NCI-H446 (cell line): ENCODE data around the gene MPHOSPH9.
"Not testable (repeated sequence)": the region's sequence is repeated elsewhere in the genome, so short reads cannot be mapped to it uniquely, and the experiment has no call there.

ENCODE experiments used
- DNase-seq, 2 experiments: peaks; one replicate each; lab custom pipeline; 2025; lab: John Stamatoyannopoulos, UW

MPHOSPH9 gene

DNA sequence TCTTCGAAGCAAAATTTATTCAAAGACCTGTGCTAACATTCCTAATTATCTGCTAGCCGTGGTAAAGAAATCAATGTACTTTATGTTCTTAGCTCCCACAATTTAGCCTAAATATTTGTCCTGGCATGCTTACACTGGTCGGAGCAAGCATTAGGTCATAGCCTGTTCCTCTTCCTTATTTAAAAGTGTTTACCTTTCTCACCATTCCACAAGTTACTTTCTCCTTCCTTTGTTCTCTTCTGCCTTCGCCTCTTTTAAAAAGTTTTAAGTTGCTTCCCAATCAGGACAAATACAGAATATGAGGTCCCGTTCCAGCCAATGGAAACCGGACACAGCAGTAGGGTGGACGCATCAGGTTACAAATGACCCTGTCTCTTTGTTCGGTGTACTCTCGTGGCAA, 27.1 kb upstream of the MPHOSPH9 start:
- DNase-seq, result no peak

DNA sequence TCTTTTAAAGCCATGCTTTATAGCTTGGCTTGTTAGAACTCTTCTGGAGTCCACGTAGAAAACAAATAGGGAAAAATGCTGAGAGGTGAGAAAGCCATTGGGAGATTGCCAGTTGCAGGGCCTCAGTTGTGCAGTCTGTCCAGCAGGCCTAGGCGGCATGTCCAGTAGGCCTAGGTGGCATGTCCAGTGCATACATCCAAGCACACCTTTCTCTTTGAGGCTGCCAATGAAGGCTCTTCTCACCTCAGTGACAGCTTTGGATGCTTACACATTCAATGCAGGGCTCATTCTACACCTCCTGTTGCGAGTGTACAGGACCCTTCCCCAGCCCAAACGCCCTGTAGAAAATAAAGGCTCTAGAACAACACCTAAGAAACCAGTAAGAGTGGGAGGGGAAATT, 25.7 kb upstream of the MPHOSPH9 start:
- DNase-seq, result no peak

DNA sequence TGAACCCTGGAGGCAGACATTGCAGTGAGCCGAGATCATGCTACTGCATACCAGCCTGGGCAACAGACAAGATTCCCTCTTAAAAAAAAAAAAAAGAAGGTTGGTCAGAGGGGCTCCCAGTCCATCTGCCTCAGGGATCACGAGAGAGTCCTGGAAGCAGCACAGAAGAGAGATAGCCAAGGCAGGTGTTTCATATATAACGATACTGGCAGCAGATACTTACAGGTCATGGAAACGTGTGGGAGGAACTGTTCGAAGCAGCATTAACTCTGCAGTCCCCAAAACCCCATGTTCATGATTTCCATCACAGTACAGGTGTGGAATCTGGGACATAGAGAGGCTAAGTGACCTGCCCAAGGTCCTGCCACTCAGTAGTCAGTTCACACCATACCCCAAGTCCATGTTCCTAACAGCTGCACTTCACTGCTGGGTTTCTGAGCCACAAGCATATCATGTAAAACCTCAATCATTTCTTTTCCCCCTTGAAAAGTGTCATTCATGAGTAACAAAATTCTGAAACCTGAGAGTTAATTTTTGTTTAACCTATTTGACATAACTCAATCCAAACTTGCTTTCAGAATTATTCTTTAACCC, 22.0 kb upstream of the MPHOSPH9 start:
- DNase-seq, result no peak

DNA sequence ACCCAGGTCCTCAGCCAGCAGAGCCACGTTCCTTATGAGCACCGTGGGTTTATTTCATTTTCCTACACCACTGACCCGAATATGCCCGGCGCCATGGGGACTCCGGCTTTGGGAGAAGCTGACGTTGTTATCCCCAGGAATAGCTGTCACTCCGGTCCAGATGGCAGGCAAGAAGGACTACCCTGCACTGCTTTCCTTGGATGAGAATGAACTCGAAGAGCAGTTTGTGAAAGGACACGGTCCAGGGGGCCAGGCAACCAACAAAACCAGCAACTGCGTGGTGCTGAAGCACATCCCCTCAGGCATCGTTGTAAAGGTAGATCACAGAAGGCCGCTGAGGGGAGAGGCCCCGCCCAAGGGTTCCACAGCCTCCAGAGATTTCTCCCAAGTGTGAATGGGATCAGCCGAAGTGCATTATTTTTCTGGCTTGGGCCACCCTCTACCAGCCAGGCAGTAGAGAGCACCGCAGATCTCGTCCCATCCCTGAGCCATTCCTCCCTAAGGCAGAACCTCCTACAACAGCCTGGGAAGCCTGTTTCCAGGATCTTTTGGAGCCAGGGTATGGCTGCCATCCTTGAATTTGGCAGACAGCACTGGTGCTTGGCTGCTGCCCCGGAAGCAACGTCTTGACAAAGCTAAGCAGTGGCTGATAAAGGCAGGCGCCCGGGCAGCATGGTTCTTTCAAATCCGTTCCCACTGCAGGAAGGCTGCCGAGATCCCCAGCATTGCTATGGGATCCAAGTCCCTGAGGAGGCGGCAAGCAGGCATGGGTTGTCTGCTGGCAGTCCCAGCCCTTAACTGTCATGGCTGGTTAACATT, 20.9 kb upstream of the MPHOSPH9 start:
- DNase-seq, result peak; percentile 85 to 93

DNA sequence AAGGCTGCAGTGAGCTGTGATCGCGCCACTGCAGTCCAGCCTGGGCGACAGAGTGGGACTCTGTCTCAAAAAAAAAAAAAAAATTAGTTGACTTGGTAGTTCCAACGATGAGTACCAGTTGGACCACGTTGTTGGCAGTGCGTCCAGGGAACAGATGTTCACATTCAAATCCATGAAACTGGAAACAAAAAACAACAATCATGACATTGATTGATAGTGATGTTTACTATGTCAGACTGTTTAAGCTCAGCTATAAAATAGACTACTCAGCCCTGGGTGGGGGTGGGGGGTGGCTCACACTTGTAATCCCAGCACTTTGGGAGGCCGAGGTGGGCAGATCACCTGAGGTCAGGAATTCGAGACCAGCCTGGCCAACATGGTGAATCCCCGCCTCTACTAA, 19.4 kb upstream of the MPHOSPH9 start:
- peak; percentile 86 to 91 for DNase-seq

DNA sequence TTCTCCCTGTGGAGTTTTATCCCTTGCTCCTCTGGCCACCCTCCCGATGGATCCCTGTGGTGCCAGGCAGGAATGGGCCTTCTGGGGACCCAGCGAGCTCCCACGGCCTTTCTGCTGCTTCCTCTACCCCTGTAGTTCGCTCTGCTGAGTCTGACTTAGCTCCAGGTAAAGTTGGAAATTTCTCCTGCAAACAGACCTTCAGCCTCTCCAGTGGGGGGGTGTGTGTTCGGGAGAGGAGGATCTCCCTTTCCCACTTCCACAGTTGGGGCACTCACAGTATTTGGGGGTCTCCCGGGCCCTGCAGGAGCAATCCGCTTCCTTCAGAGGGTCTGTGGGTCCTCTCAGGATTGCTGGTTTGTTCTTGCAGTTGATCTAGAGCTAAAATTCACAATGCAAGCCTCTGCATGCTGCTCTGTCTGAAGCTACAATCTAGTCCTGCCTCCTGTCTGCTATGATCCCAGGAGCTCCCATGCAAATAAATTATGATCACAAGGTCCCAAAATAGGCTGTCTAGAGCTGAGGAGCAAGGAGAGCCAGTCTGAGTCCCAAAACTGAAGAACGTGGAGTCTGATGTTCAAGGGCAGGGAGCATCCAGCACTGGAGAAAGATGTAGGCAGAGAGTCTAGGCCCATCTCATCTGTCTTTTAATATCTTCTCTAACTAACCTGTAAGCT, 18.6 kb upstream of the MPHOSPH9 start:
- no peak for DNase-seq

DNA sequence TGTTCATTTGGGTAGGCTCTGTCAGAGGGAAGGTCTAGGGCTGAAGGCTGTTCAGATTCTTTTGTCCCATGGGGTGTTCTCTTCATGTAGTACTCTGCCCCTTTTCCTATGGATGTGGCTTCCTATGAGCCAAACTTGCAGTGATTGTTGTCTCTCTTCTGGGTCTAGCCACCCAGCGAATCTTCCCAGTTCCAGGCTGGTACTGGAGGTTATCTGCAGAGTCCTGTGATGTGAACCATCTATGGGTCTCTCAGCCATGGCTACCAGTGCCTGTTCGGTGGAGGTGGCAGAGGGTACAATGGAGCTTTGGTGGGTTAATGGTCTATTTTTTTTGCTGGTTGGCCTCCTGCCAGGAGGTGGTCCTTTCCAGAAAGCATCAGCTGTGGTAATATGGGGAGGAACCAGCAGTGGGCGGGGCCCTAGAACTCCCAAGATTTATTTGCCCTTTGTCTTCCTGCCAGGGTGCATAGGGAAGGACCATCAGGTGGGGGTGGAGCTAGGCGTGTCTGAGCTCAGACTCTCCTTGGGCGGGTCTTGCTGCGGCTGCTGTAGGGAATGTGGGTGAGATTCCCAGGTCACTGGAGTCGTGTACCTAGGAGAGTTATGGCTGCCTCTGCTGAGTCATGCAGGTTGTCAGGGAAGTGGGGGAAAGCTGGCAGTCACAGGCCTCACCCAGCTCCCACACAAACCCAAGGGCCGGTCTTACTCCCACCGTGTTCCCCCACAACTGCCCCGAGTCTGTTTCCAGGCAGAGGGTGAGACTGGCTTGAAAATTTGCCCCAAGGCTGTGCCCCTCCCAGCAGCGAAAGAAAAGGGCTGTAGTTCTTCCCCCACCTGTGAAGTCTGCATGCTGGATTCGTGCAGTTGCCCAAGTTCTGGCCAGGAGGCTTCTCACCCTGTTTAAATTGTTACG, 17.8 kb upstream of the MPHOSPH9 start:
- DNase-seq, result peak; percentile 36 to 72

DNA sequence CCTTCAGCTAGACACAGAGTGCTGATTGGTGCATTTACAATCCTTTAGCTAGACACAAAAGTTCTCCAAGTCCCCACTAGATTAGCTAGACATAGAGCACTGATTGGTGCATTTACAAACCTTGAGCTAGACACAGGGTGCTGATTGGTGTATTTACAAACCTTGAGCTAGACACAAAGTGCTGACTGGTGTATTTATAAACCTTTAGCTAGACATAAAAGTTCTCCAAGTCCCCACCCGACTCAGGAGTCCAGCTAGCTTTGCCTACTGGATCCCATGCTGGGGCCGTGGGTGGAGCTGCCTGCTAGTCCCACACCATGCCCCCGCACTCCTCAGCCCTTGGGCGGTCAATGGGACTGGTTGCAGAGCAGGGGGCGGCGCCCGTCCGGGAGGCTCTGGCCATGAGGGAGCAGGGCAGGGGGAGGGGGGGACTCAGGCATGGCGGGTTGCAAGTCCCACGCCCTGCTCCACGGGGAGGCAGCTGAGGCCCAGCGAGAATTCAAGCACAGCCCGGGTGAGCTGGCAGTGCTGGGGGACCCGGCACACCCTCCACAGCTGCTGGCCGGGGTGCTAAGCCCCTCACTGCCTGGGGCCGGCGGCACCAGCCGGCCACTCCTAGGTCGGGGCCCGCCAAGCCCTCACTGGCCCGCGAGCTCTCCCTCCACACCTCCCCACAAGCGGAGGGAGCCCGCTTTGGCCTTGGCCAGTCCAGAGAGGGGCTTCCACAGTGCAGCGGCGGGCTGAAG, 16.2 kb upstream of the MPHOSPH9 start:
- not testable (repeated sequence) for DNase-seq

DNA sequence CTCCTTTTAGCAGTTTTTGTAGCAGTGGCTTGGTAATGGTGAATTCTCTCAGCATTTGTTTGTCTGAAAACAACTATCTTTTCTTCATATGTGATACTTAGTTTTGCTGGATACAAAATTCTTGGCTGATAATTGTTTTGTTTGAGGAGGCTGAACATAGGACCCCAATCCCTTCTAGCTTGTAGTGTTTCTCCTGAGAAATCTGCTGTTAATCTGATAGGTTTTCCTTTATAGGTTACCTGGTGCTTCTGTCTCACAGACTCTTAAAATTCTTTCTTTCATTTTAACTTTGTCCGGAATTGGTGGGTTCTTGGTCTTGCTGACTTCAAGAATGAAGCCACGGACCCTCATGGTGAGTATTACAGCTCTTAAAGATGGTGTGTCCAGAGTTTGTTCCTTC, 15.2 kb upstream of the MPHOSPH9 start:
- not testable (repeated sequence) for DNase-seq

DNA sequence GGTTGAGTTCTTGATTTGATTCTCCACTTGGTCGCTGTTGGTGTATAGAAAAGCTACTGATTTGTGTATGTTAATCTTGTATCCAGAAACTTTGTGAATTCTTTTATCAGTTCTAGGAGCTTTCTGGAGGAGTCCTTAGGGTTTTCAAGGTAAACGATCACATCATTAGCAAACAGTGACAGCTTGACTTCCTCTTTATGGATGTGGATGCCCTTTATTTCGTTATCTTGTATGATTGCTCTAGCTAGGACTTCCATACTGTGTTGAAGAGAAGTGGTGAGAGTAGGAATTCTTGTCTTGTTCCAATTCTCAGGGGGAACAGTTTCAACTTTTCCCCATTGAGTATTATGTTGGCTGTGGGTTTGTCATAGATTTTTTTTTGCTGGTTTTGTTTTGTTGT, 12.7 kb upstream of the MPHOSPH9 start:
- no peak for DNase-seq

DNA sequence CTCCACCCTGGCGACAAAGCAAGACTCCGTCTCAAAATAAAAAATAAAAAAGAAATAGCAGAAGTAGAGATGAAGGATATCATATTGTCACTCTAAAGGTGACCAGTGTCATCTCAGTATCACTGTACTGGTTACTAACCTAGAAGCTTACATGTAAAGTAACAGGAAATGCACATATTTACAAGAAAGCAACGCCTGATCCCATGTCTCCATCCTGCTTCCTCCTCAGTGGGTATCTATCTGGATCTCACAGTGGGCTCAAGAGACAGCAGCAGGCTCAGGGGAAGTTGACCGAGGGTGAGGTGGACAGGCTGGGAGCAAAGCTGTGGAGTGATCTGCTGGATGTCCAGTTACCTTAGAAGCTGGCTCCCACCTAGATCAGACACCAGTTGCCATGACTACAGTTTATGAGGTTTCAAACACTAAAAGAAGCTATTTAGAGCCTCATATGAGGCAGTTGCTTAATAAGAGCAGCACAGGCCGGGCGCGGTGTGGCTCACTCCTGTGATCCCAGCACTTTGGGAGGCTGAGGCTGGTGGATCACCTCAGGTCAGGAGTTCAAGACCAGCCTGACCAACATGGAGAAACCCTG, 10.8 kb upstream of the MPHOSPH9 start:
- no peak for DNase-seq

DNA sequence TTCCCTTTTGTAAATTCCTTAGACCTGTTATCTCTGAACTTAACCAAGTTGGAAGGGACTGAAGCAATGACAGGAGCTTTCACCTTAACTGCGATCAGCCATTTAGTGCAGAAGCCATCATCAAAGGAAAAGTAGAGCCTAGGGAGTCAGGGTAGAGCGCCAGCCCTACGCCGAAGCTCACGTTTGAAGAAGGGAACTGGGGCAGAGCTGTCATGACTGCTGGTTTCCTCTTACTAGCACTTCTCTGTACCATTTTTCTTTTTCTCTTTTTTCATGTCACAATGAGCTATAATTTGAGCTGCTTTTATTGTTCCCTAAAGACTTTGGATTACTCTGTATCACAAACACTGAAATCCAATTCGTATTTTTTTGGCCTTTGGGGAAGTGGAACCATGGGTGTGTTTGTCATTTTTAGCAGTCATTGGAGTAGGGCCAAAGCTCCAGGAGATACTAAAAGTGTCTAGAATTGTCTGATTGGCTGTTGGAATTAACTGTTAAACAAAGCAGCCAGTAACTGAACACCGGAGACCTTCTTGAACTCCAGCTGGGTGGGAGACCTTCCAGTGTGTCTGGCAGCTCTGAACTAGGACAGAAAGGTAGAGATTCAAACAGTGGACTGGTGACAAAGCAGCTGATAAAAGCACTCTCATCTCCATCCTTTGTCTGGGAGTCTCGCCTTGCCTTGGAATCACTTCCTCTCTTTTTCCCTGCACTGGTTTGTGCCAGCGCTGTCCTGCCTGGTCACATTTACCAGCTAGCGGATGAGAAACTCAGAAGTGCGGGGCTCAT, 9.4 kb upstream of the MPHOSPH9 start:
- peak in 1 of 2 experiments; percentile 51 for DNase-seq

DNA sequence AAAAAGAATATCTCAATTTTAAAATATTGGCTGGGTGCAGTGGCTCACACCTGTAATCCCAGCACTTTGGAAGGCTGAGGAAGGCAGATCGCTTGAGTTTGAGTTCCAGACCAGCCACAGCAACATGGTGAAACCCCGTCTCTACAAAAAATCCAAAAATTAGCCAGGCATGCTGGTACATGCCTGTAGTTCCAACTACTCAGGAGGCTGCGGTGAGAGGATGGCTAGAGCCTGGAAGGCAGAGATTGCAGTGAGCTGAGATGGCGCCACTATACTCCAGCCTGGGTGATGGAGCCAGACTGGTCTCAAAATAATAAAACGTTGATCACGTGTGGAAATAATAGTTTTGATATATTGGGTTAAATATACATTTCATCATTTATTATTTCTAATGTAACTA, 6.0 kb upstream of the MPHOSPH9 start:
- no peak for DNase-seq

DNA sequence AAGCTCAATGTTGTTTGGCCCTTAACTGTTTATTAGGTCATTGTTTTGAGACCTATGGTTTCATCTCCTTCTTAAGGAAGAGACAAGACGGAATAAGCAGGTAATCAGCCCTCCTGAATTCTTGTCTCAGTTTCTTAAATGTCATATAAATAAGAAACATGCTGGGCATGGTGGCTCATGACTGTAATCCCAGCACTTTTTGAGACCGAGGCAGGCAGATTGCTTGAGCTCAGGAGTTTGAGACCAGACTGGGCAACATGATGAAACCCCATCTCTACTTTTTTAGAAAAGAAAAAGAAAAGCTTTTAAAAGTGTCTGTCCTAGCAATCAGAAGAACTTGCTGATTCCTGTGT, 5.4 kb upstream of the MPHOSPH9 start:
- no peak for DNase-seq

DNA sequence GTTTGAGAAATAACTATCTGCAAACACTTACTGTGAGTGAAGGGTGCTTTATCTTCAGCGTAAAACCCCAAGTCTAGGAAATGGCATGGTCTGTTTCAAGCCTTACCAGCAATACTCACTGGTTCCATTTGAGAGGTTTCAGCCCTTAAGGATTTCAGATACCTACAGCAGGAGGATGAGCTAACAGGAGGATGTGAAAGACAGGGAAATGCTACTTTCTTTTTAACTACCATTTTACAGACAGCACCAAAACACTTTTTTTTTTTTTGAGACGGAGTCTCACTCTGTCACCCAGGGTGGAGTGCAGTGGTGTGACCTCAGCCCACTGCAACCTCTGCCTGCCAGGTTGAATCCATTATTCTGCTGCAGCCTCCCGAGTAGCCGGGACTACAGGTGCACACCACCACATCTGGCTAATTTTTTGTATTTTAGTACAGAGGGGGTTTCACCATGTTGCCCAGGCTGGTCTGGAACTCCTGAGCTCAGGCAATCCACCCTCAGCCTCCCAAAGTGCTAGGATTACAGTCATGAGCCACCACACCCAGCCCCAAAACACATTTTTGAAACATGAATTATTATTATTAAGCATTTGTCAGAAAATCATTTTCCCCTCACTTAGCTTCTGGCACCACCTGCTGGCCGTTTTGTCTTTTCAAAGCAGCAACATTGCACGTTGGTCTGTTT, 4.8 kb upstream of the MPHOSPH9 start:
- peak; percentile 34 to 66 for DNase-seq

DNA sequence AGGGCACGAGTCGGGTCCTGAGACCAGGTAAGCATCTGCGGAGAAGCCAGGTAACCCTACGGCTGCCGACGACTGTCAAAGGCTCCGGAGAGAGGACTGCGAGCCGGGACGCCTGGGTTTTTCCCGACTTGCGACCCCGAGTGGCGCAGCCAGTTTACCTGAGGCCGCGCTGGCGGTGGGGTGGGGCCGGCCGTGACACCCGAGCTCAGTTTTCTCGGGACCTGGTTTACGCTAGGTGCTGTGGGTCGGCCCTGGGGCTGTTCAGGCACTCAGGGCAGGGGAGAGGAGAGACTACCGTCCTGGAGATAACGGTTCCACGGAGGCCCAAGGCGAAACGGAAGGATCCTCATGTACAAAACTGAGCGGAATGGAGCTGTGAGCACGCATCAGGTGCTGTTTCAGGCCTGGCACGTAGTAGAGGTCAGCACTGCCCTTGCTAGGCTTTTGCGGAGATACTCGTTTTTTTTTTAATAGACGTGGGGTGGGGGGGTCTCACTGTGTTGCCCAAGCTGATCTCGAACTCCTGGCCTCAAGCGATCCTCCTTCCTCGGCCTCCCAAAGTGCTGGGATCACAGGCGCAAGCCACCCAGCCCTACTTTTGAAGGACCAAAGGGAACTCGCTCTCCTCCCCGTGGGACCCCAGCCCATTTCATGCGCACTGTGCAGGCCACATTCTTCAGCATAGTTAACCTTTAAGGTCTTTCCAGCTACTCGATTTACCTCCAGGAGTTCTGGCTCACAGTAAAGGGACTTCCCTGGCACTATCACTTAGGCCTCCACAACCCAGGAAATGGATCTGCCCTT, 766 bp upstream of the MPHOSPH9 start:
- DNase-seq, result no peak

DNA sequence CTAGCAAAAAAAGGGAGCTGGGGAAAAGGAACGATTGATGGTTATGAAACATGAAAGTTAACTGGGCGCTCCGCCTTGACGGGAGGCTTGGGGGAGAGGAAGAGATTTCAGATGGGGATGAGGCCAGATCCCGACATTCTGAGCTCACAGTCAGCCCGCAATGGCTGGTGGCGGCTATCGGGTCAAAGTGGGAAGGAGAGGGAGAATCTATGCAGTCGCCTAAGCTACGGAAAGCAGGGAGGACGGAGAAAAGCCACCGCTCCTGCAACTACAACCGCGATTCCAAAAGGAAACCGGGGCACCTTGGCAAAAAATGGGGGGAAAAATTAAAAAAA, 502 bp downstream of the MPHOSPH9 start:
- no peak for DNase-seq

DNA sequence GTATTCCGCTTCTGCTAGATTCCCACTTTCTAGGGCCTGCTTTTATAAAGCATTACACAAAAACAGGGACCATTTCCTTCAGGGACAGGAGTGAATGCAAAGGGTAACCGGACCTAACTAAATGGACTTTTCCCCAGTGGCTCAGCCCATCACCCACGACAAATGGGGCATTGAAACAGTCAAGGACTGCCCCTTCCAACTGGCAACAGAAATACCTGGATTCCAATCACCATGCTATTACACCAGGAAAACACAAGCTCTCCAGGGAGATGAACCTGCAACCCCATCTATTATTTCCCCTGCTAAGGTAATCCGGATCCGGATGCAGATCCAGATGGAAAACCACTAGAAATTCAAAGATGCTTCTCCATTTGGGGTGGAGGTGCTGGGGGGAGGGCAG, 1.0 kb downstream of the MPHOSPH9 start:
- no peak for DNase-seq

DNA sequence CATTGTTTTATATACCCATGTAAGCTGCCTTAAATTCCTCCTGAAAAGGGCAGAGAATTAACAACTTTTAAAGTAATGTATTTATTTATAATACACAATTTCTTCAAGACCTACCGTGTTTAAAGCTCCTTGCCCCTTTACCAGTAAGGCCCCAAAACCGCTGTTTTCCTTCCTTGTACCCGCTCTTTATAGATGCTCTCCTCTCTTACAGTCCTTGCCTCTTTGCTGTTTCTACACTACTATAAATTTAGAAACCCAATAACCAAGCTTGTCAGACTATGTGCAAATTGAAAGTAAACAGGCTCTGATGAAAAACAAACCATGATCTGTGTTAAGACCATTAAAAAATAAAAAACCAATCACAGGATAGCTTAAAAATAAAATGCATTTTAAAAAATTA, 3.9 kb downstream of the MPHOSPH9 start:
- DNase-seq, result no peak
